Measurements from ENCODE around the gene CLN5.

Gene CLN5

GRCh38 chr13:77022341-77022740 lies 30.5 kb downstream of the CLN5 start:
- FAIRE-seq, result no peak

- FAIRE-seq, result no peak
Measured at GRCh38 chr13:77026255-77026860, 34.5 kb downstream of the CLN5 start.

- no peak for FAIRE-seq
Measured at GRCh38 chr13:77026861-77027621, 35.2 kb downstream of the CLN5 start, which contains the start of gene FBXL3. TSS of gene FBXL3 (minus strand) at chr13:77027159. CDS start at chr13:77021860, 5,299 bp downstream.

GRCh38 chr13:77028202-77028601 lies 36.3 kb downstream of the CLN5 start:
- no peak for FAIRE-seq

GRCh38 chr13:77029436-77029835 lies 37.6 kb downstream of the CLN5 start:
- no peak for FAIRE-seq

GRCh38 chr13:77031656-77032243 lies 39.9 kb downstream of the CLN5 start:
- no peak for FAIRE-seq

GRCh38 chr13:77033717-77034302 lies 41.9 kb downstream of the CLN5 start:
- FAIRE-seq, result no peak

- FAIRE-seq, result no peak
Measured at GRCh38 chr13:77034881-77035280, 43.0 kb downstream of the CLN5 start.

GRCh38 chr13:77036279-77036678 lies 44.4 kb downstream of the CLN5 start:
- FAIRE-seq, result no peak

GRCh38 chr13:77038907-77039480 lies 47.1 kb downstream of the CLN5 start:
- no peak for FAIRE-seq

GRCh38 chr13:77040076-77040475 lies 48.2 kb downstream of the CLN5 start:
- no peak for FAIRE-seq

- no peak for FAIRE-seq
Measured at GRCh38 chr13:77040835-77041234, 49.0 kb downstream of the CLN5 start.

GRCh38 chr13:77042566-77043177 lies 50.8 kb downstream of the CLN5 start:
- no peak for FAIRE-seq

GRCh38 chr13:77047649-77048343 lies 55.9 kb downstream of the CLN5 start:
- FAIRE-seq, result no peak

GRCh38 chr13:77048681-77049080 lies 56.8 kb downstream of the CLN5 start:
- no peak for FAIRE-seq

- FAIRE-seq, result no peak
Measured at GRCh38 chr13:77053192-77053591, 61.3 kb downstream of the CLN5 start.
